Ascending aorta (tissue), 2 donors: ENCODE measurements around the gene HEXD. TPM values are rescaled to one million over a fixed set of nuclear protein-coding genes. Genes with fewer than 3 reads are reported as not detected.

ENCODE experiments used
- DNase-seq, 2 donors: peaks; one replicate each; pipeline ENCODE4 v3.0.0-alpha.2; 2019; ENCODE audit warnings: low spot score in 2 of 2
- H3K27ac ChIP-seq, 2 donors: fragments of 200-600 bp; sonication (generic); one replicate each; pipeline ENCODE4 v1.5.1; 2016 to 2017; ENCODE audit warnings: mild to moderate bottlenecking in 1 of 2
- H3K27me3 ChIP-seq: fragments of 200-600 bp; sonication (generic); one replicate; pipeline ENCODE4 v1.5.1; 2017
- H3K36me3 ChIP-seq, 2 donors: fragments of 200-600 bp; sonication (generic); one replicate each; pipeline ENCODE4 v1.5.1; 2016
- H3K4me1 ChIP-seq, 2 donors: fragments of 200-600 bp; sonication (generic); one replicate each; pipeline ENCODE4 v1.5.1; 2016 to 2017; ENCODE audit warnings: mild to moderate bottlenecking in 1 of 2
- H3K4me3 ChIP-seq, 2 donors: fragments of 200-600 bp; sonication (generic); one replicate each; pipeline ENCODE4 v1.5.1; 2016 to 2017; ENCODE audit warnings: mild to moderate bottlenecking in 1 of 2
- H3K9me3 ChIP-seq, 2 donors: fragments of 200-600 bp; sonication (generic); one replicate each; pipeline ENCODE4 v1.5.1; 2016
- intact Hi-C: fragments of 100-400 bp; cut with DNase I; formaldehyde crosslinking; loops from one replicate; pipeline ENCODE4 v1.15.1; 2023
- total RNA-seq: library from RNA; depleted of rRNA; stranded (reverse); fragments of >200 nt; gene quantifications from one replicate; pipeline ENCODE4 v1.1.0, GENCODE V29; 2016
- TF ChIP-seq, protein P1 (sequence below), 3 experiments: fragments of 200-600 bp in 2 of 3; fragments of 450-650 bp in 1 of 3; sonication (generic) in 2 of 3; IDR thresholded peaks; one replicate each; pipeline ENCODE4 v1.5.1; 2016 to 2019; ENCODE audit warnings: antibody characterized with exemption in 3 of 3, mild to moderate bottlenecking in 1 of 3, moderate library complexity in 1 of 3

The HEXD gene
- total RNA-seq, 1 donor from 2014 or later, result 40.4 TPM

DNA sequence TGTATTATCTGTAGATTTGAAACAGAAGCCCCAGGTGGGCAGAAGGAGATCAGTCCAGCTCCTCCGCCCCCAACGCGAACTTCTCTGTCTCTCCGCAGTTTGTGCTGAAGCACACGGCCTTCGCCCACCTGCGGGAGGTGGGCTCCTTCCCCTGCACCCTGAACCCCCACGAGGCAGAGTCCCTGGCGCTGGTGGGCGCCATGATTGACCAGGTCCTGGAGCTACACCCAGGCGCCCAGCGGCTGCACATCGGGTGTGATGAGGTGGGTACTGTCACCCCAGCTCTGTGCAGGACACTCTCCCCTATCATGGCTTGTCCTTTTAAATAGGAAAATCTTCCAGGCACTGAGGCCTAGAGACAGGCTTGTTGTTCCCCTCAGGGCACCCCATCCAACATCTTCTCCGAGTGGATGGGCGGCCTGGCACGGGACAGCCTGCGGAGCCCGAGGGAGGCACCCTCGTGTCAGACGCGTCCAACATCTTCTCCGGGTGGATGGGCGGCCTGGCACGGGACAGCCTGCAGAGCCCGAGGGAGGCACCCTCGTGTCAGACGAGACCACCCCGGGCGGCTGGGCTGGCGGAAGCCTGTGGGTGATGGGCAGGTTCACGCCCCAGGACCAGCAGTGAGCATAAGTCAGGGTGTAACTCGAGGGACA lies 15.5 kb downstream of the HEXD start:
- H3K4me1 ChIP-seq, result no peaks in the 10 kb centered on the region
- intact Hi-C loops, result no loop called here
- H3K27ac ChIP-seq, result no peak overlapping the region
- no peak for DNase-seq
- no peaks in the 10 kb centered on the region for H3K27me3 ChIP-seq
- TF ChIP-seq, protein P1, sequence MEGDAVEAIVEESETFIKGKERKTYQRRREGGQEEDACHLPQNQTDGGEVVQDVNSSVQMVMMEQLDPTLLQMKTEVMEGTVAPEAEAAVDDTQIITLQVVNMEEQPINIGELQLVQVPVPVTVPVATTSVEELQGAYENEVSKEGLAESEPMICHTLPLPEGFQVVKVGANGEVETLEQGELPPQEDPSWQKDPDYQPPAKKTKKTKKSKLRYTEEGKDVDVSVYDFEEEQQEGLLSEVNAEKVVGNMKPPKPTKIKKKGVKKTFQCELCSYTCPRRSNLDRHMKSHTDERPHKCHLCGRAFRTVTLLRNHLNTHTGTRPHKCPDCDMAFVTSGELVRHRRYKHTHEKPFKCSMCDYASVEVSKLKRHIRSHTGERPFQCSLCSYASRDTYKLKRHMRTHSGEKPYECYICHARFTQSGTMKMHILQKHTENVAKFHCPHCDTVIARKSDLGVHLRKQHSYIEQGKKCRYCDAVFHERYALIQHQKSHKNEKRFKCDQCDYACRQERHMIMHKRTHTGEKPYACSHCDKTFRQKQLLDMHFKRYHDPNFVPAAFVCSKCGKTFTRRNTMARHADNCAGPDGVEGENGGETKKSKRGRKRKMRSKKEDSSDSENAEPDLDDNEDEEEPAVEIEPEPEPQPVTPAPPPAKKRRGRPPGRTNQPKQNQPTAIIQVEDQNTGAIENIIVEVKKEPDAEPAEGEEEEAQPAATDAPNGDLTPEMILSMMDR (IDR thresholded peaks at IDR 0.05), result no peak
- peaks cover 0 to 7% of the 10 kb centered on the region in 2 donors for H3K36me3 ChIP-seq
- H3K9me3 ChIP-seq, result no peaks in the 10 kb centered on the region
- H3K4me3 ChIP-seq, result no peak overlapping the region

DNA sequence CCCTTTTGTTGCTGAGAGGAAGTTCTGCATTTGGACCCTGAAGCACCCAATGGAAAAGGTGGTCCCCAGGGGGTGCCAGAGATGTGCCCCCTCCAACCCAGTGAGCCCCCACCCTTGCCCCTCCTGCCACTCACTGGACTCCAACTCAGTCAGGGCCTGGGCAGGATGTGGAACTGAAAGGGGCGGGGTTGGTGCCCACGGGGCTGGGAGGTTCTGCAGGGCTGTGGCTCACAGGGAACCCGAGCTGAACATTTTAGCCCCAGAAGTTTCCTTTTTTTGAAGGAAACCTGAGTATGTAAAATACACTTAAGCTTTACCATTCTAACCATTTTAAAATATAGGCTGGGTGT lies 16.0 kb downstream of the HEXD start:
- DNase-seq, result no peak
- Histone ChIP-seq H3K4me3 (no peak overlapping the region), H3K27ac (no peak overlapping the region), H3K9me3 (no peaks in the 10 kb centered on the region), H3K36me3 (peaks cover 0 to 7% of the 10 kb centered on the region in 2 donors), H3K4me1 (no peaks in the 10 kb centered on the region), H3K27me3 (no peaks in the 10 kb centered on the region)
- intact Hi-C loops, result no loop called here
- TF ChIP-seq, protein P1 (IDR thresholded peaks at IDR 0.05), result no peak

DNA sequence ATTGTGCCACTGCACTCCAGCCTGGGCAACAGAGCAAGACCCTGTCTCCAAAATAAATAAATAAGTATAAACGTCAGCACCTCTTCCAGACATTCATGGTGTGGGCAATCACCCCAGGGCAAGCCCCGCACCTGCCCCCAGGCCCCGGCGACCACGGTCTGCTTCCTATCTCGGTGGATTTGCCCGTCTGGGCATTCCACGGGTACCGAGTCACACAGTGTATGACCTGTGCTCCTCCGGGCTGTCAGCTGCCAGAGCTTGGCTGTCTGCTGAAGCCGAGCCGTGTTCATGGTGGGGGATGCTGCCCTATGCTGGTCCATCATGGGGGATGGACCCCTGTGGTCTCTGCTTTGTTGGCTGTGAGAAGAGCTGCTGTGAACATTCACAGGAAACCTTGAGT lies 17.0 kb downstream of the HEXD start:
- DNase-seq, result no peak
- H3K27me3 ChIP-seq, result no peaks in the 10 kb centered on the region
- intact Hi-C loops, result no loop called here
- peaks cover 0 to 13% of the 10 kb centered on the region in 2 donors for H3K36me3 ChIP-seq
- no peaks in the 10 kb centered on the region for H3K9me3 ChIP-seq
- no peak overlapping the region for H3K27ac ChIP-seq
- H3K4me1 ChIP-seq, result no peaks in the 10 kb centered on the region
- TF ChIP-seq, protein P1 (IDR thresholded peaks at IDR 0.05), result no peak
- H3K4me3 ChIP-seq, result no peak overlapping the region

DNA sequence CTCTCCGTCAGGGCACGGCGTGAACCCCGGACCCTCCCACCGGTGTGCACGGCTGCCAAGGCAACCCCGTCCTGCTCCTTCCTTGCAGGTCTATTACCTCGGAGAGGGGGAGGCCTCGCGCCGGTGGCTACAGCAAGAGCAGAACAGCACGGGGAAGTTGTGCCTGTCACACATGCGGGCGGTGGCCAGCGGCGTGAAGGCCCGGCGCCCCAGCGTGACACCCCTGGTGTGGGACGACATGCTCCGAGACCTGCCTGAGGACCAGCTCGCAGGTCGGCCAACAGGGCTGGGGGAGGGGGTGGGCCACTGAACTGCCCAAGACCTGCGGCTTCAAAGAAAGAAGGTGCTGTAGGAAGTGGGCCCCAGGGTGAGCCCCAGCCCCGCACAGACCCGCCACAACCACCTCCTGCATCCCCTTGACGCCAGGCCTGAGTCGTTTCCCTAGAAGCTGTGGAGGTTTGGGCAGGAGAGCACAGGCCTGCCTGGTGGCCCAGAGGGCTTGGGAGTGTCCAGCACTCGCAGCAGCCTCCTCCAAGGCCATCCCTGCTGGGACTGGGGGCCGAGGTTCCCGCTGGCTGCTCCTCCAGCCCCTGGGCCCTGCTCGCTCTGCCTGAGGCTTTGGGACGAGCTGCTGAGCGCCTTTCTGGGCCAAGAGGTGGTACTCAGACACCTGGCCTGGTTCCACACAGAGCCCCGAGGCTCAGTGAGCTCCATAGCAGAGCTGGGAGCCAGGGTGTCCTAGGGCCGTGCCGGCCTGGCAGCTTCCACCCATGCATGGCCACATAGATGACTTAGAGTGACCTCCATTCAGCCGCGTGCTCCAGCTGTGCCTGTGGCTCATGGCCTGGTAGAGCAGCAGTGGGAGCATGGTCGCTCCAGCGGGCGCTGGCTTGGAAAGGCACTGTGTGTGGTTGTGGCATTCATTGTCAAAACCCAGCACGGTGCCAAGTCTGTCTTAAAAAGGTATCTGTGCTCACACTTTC lies 17.7 kb downstream of the HEXD start:
- intact Hi-C loops, result no loop called here
- H3K4me1 ChIP-seq, result no peaks in the 10 kb centered on the region
- H3K36me3 ChIP-seq, result peaks cover 0 to 13% of the 10 kb centered on the region in 2 donors
- TF ChIP-seq, protein P1 (IDR thresholded peaks at IDR 0.05), result no peak
- no peak for DNase-seq
- H3K27ac ChIP-seq, result no peak overlapping the region
- no peaks in the 10 kb centered on the region for H3K9me3 ChIP-seq
- no peaks in the 10 kb centered on the region for H3K27me3 ChIP-seq
- H3K4me3 ChIP-seq, result no peak overlapping the region

DNA sequence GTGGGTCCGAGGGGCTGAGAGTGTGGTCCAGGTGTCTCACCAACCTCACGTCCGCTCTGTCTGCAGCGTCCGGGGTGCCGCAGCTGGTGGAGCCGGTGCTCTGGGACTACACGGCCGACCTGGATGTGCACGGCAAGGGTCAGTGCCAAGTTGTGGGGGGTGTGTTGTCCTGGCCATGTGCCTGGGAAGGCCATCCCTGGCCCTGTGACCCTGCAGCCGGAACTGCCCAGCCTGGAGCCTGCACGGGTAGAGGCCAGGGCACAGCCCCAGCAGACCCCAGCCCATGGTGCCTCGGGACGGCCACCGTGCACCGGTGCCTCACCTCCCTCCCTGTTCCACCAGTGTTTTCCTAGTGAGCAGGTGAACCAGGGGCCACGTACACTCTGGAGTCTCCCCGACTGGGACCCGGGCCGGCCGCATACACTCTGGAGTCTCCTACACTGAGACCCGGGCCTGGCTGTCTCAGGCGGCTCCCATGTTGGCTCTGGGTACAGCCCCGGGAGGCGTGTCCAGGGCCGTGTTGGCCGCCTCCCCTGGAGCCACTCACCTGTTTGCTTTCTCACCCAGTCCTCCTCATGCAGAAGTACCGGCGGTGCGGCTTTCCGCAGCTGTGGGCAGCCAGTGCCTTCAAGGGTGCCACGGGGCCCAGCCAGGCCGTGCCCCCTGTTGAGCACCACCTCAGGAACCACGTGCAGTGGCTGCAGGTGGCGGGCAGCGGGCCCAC lies 18.6 kb downstream of the HEXD start:
- DNase-seq, result no peak
- Histone ChIP-seq H3K4me1 (no peaks in the 10 kb centered on the region), H3K36me3 (peaks cover 2 to 13% of the 10 kb centered on the region in 2 donors), H3K27ac (no peak overlapping the region), H3K27me3 (no peaks in the 10 kb centered on the region), H3K4me3 (no peak overlapping the region), H3K9me3 (no peaks in the 10 kb centered on the region)
- intact Hi-C loops, result no loop called here
- TF ChIP-seq, protein P1 (IDR thresholded peaks at IDR 0.05), result no peak
